Ovary (tissue), 3 donors: Measurements from ENCODE around the gene SIL1.

Source experiments
- CTCF ChIP-seq, 3 donors: fragments of 450-650 bp in 2 of 3; fragments of 200-600 bp in 1 of 3; IDR thresholded peaks; one replicate each; pipeline versions ENCODE4 v1.5.1 to v1.8.0; 2016 to 2022; ENCODE audit warnings: antibody characterized with exemption in 3 of 3, mild to moderate bottlenecking in 1 of 3
- POLR2A ChIP-seq: fragments of 450-650 bp; IDR thresholded peaks from one replicate; pipeline ENCODE4 v1.6.1; 2017; ENCODE audit warnings: antibody characterized with exemption, mild to moderate bottlenecking, moderate library complexity
- donor health status: DM: no; HTN: no; CAD: no.

GRCh38 chr5:139118804-139119203, 79.4 kb downstream of the SIL1 start:
- no peak for TF ChIP-seq CTCF (IDR thresholded peaks at IDR 0.05)
- no peak for TF ChIP-seq POLR2A
